Measurements from ENCODE around the gene FKBP5. TPM values are rescaled to one million over a fixed set of nuclear protein-coding genes. Genes with fewer than 3 reads are reported as not detected.
"Not testable (repeated sequence)": the region's sequence is repeated elsewhere in the genome, so short reads cannot be mapped to it uniquely, and the experiment has no call there.

Gene FKBP5
- total and polyA plus RNA-seq, 2 of the 4 experiments (the other 2 are of a cell fraction), result 6.8 to 7.0 TPM

GRCh38 chr6:35599761-35600658 is 88.7 kb downstream of the FKBP5 start (continued):
- TF ChIP-seq USF2 (IDR thresholded peaks at IDR 0.05; ENCODE audit: low read depth, low read length) (no peak), BHLHE40 (IDR thresholded peaks at IDR 0.05; ENCODE audit: low read depth, low read length) (no peak)

DNA sequence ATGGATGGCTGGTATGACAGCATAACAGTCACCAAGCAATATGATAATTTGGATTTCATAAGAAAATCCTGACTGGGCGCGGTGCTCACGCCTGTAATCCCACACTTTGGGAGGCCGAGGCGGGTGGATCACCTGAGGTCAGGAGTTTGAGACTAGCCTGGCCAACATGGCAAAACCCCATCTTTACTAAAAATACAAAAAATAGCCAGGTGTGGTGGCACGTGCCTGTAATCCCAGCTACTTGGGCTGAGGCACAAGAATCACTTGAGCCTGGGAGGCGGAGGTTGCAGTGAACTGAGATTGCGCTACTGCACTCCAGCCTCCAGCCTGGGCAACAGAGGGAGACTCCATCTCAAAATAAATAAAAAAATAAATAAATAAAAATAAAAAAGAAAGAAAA is 90.1 kb downstream of the FKBP5 start:
- H2BK20ac ChIP-seq (ENCODE audit: low read depth, low read length); H3K56ac ChIP-seq (ENCODE audit: extremely low read depth, insufficient read depth, low read length); H3K9ac ChIP-seq (ENCODE audit: low read depth, low read length); H2AK5ac ChIP-seq (ENCODE audit: low read depth, low read length); dilution Hi-C loops (cut with HindIII; ENCODE audit: low sequenced_read_pairs, unreplicated experiment); H3K27me3 ChIP-seq (ENCODE audit: control insufficient read depth, insufficient read depth, low read length); H2AFZ ChIP-seq (replicated peaks; ENCODE audit: low read length, poor library complexity); ATAC-seq (ENCODE audit: low read depth); H4K8ac ChIP-seq (ENCODE audit: low read depth in 2 of 2, low read length in 2 of 2); H3K14ac ChIP-seq (replicated peaks; ENCODE audit: low read depth, low read length); H4K91ac ChIP-seq (ENCODE audit: insufficient read depth, low read depth, low read length); H2BK15ac ChIP-seq (ENCODE audit: low read depth, low read length); H2BK5ac ChIP-seq (ENCODE audit: low read depth, low read length, poor library complexity, severe bottlenecking); CTCF ChIA-PET; DNase-seq; H3K36me3 ChIP-seq (ENCODE audit: control insufficient read depth, insufficient read depth, low read length); H2BK120ac ChIP-seq (ENCODE audit: low read depth, low read length); H3K79me1 ChIP-seq (ENCODE audit: low read depth in 1 of 2, low read length in 2 of 2); H3K4ac ChIP-seq (ENCODE audit: low read depth, low read length); H3K27ac ChIP-seq (ENCODE audit: insufficient read depth, low read length); H3K4me2 ChIP-seq (ENCODE audit: low read depth, low read length); BruUV-seq (replicated peaks); in situ Hi-C loops (cut with MboI; ENCODE audit: low sequenced_read_pairs); intact Hi-C loops (cut with micrococcal nuclease); H4K20me1 ChIP-seq (ENCODE audit: insufficient read depth, low read length); H3K4me3 ChIP-seq (ENCODE audit: insufficient read depth, low read depth, low read length); H3K18ac ChIP-seq (ENCODE audit: low read depth, low read length); H2AK9ac ChIP-seq (replicated peaks; ENCODE audit: low read depth, low read length, poor library complexity); H4K5ac ChIP-seq (ENCODE audit: low read depth, low read length); H3K9me3 ChIP-seq (ENCODE audit: control insufficient read depth, insufficient read depth, low read length); H3K23ac ChIP-seq (ENCODE audit: low read depth, low read length): not testable (repeated sequence)
- Histone ChIP-seq H3K9me1 (ENCODE audit: insufficient read depth, low read length) (peaks cover 14% of the 10 kb centered on the region), H3K4me1 (ENCODE audit: control insufficient read depth, insufficient read depth, low read length) (peaks cover 13% of the 10 kb centered on the region)
- no CpG with 5 or more reads among the region's 8 CpGs for WGBS, 2 experiments (ENCODE audit: extremely low coverage in 2 of 2, insufficient read length in 1 of 2)
- POLR2A ChIA-PET (ENCODE audit: unreplicated experiment), result interaction anchor here (0.6 to 0.9 kb wide), 2 partner anchors 45 to 125 kb away, joined by 3 to 7 read pairs; no protein-coding TSS in a partner anchor
